ENCODE data around the gene CYP24A1. TPM values are rescaled to one million over a fixed set of nuclear protein-coding genes. Genes with fewer than 3 reads are reported as not detected.

Gene CYP24A1
- total and polyA plus RNA-seq, 2 of the 8 experiments (the other 6 are each of a cell fraction or from before 2014, with no cell fraction given): not detected

- Histone ChIP-seq H3K4me2 (ENCODE audit: insufficient read depth in 1 of 2, low read depth in 2 of 2, low read length in 2 of 2) (no peak overlapping the region), H4K91ac (replicated peaks; ENCODE audit: insufficient read length, low read length) (no peak overlapping the region), H3K23me2 (ENCODE audit: low read depth, low read length) (peaks cover 8% of the 10 kb centered on the region; the same call in 1 of the 2 replicates), H3K79me1 (ENCODE audit: low read depth, low read length) (no peaks in the 10 kb centered on the region; the same call in 1 of the 2 replicates), H3K27ac (ENCODE audit: low read depth, low read length) (no peak overlapping the region), H3K79me2 (ENCODE audit: control insufficient read depth in 1 of 2, insufficient read depth in 2 of 2, low read length in 2 of 2) (peaks cover 12 to 25% of the 10 kb centered on the region in 2 experiments), H2AFZ (ENCODE audit: low read length) (no peak overlapping the region), H2BK12ac (ENCODE audit: low read depth, low read length) (no peak overlapping the region), H3K9me3 (ENCODE audit: insufficient read depth in 2 of 2, low read depth in 1 of 2, low read length in 1 of 2) (no peaks in the 10 kb centered on the region), H4K8ac (ENCODE audit: extremely low read depth, insufficient read depth, low read length) (no peak overlapping the region), H3K4ac (replicated peaks; ENCODE audit: insufficient read length, low read depth, low read length) (no peak overlapping the region), H2BK15ac (ENCODE audit: low read length) (no peak overlapping the region), H3K56ac (replicated peaks; ENCODE audit: insufficient read length, low read depth, low read length) (no peak overlapping the region), H3K18ac (ENCODE audit: extremely low read depth, low read length) (no peak overlapping the region), H3K14ac (ENCODE audit: insufficient read length) (no peak overlapping the region), H2BK5ac (ENCODE audit: low read depth, low read length) (no peak overlapping the region), H4K5ac (ENCODE audit: insufficient read length, low read depth, low read length) (no peak overlapping the region), H3K4me1 (replicated peaks in 1 of 4; ENCODE audit: control insufficient read depth in 3 of 4, insufficient read depth in 4 of 4, low read length in 3 of 4) (peaks cover 0 to 4% (median 3%) of the 10 kb centered on the region in 4 experiments; a peak in 3 of 7 replicates), H4K20me1 (replicated peaks in 1 of 2; ENCODE audit: control insufficient read depth in 1 of 2, insufficient read depth in 2 of 2, low read length in 2 of 2) (peaks cover 0 to 2% of the 10 kb centered on the region in 2 experiments), H3K36me3 (ENCODE audit: control insufficient read depth in 2 of 4, insufficient read depth in 4 of 4, low read length in 3 of 4) (no peaks in the 10 kb centered on the region), H3K4me3 (ENCODE audit: extremely low read depth in 1 of 4, insufficient read depth in 2 of 4, low read depth in 3 of 4, low read length in 4 of 4) (no peak overlapping the region), H2AK5ac (ENCODE audit: low read depth, low read length) (no peak overlapping the region), H3K23ac (ENCODE audit: insufficient read length) (no peak overlapping the region), H3K9ac (replicated peaks in 1 of 4; ENCODE audit: extremely low read depth in 1 of 4, low read depth in 3 of 4, low read length in 3 of 4) (no peak overlapping the region), H2BK20ac (ENCODE audit: low read length) (no peak overlapping the region), H2BK120ac (replicated peaks; ENCODE audit: low read depth, low read length) (no peak overlapping the region), H3K27me3 (replicated peaks in 1 of 4; ENCODE audit: control insufficient read depth in 3 of 4, extremely low read depth in 1 of 4, insufficient read depth in 3 of 4, low read length in 3 of 4) (no peaks in the 10 kb centered on the region)
- FAIRE-seq: no peak
- ChIA-PET CTCF (ENCODE audit: partially characterized antibody) (interaction anchor here (0.6 to 23.7 kb wide), 8 partner anchors 9 to 443 kb away, joined by 3 to 591 read pairs (median 4); no protein-coding TSS in a partner anchor), POLR2A (ENCODE audit: partially characterized antibody) (interaction anchor here (1.0 kb wide), 1 partner anchor 453 kb away, joined by 3 read pairs; no protein-coding TSS in a partner anchor)
- no peak for DNase-seq (ENCODE audit: low read depth in 1 of 2, low spot score in 2 of 2)
- TF ChIP-seq JUND (IDR thresholded peaks at IDR 0.05; ENCODE audit: low read length) (no peak), CTBP2 (IDR thresholded peaks at IDR 0.05; ENCODE audit: borderline replicate concordance, insufficient read depth, insufficient read length, low read length) (no peak), KDM1A (IDR thresholded peaks at IDR 0.05; ENCODE audit: borderline replicate concordance, low read length) (no peak)
- 92% methylated on average over 8 of the region's 8 CpGs; no CpG with 5 or more reads in 1 of the 2 experiments for WGBS, 2 experiments (ENCODE audit: extremely low coverage in 1 of 2, insufficient coverage in 1 of 2, insufficient read length in 1 of 2, insufficient replicate concordance in 2 of 2, low coverage in 1 of 2, low lambda C conversion rate in 2 of 2, missing lambda C conversion rate in 1 of 2)
Observed at GRCh38 chr20:54205450-54205849, 31.7 kb upstream of the CYP24A1 start.
